Measurements from ENCODE around the gene PLA2G15.

Gene PLA2G15

GRCh38 chr16:68236137-68236825 lies 8.9 kb upstream of the PLA2G15 start:
- no peaks in the 10 kb centered on the region for H3K79me2 ChIP-seq (ENCODE audit: insufficient read depth, low read length)
- no peaks in the 10 kb centered on the region for H3K27me3 ChIP-seq (ENCODE audit: low read length)
- no peak overlapping the region for H2AFZ ChIP-seq (ENCODE audit: low read depth, low read length, severe bottlenecking)
- H3F3A ChIP-seq (ENCODE audit: insufficient read depth): peaks cover 7% of the 10 kb centered on the region; the same call in 1 of the 2 replicates
- no peak overlapping the region for H3K9ac ChIP-seq (ENCODE audit: low read length)
- no peaks in the 10 kb centered on the region for H4K20me1 ChIP-seq (ENCODE audit: low read depth, low read length)
- H3K4me2 ChIP-seq (ENCODE audit: low read depth, low read length, poor library complexity, severe bottlenecking): no peak overlapping the region
- no peak overlapping the region for H3K4me3 ChIP-seq (ENCODE audit: insufficient read depth, low read length, poor library complexity, severe bottlenecking)
- TF ChIP-seq, protein P1, sequence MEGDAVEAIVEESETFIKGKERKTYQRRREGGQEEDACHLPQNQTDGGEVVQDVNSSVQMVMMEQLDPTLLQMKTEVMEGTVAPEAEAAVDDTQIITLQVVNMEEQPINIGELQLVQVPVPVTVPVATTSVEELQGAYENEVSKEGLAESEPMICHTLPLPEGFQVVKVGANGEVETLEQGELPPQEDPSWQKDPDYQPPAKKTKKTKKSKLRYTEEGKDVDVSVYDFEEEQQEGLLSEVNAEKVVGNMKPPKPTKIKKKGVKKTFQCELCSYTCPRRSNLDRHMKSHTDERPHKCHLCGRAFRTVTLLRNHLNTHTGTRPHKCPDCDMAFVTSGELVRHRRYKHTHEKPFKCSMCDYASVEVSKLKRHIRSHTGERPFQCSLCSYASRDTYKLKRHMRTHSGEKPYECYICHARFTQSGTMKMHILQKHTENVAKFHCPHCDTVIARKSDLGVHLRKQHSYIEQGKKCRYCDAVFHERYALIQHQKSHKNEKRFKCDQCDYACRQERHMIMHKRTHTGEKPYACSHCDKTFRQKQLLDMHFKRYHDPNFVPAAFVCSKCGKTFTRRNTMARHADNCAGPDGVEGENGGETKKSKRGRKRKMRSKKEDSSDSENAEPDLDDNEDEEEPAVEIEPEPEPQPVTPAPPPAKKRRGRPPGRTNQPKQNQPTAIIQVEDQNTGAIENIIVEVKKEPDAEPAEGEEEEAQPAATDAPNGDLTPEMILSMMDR (IDR thresholded peaks at IDR 0.05; ENCODE audit: insufficient read depth, low read length, poor library complexity, severe bottlenecking): no peak
- TF ChIP-seq EZH2phosphoT487 (conservative IDR thresholded peaks at IDR 0.05; ENCODE audit: low read length): no peak
- no peaks in the 10 kb centered on the region for H3K9me3 ChIP-seq (ENCODE audit: insufficient read depth, low read length)
- no peak overlapping the region for H3K27ac ChIP-seq (ENCODE audit: low read depth, low read length)
- no peaks in the 10 kb centered on the region for H3K9me2 ChIP-seq (replicated peaks; ENCODE audit: insufficient read depth, low read length)
- H3K36me3 ChIP-seq (ENCODE audit: low read length): no peaks in the 10 kb centered on the region

DNA sequence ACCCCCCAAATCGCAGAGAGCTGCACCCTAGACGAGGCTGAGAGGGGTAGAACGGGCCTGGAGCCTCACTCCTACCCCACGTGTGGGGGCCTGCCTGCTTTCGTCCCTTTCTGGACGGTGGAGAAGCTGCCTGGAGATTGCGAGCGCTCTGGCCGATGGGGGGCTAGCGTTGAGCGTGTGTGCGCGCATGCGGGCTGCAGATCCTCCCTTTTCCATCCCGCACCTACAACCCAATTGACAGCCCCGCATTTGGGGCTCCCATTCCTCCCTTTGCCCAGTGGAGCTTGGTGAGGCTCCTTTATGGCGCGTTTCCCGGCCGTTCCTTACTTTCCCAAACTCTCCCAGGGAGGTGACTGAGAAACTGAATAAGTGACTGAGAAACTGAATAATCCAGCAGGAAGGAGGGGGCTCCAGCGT lies 8.3 kb upstream of the PLA2G15 start:
- Histone ChIP-seq H3K27ac (ENCODE audit: low read depth, low read length) (no peak overlapping the region), H3K36me3 (ENCODE audit: low read length) (no peaks in the 10 kb centered on the region), H2AFZ (ENCODE audit: low read depth, low read length, severe bottlenecking) (peak overlapping the region; percentile 88), H3K9me2 (replicated peaks; ENCODE audit: insufficient read depth, low read length) (no peaks in the 10 kb centered on the region), H4K20me1 (ENCODE audit: low read depth, low read length) (no peaks in the 10 kb centered on the region), H3K4me2 (ENCODE audit: low read depth, low read length, poor library complexity, severe bottlenecking) (peak overlapping the region; percentile 66), H3K79me2 (ENCODE audit: insufficient read depth, low read length) (no peaks in the 10 kb centered on the region), H3K27me3 (ENCODE audit: low read length) (no peaks in the 10 kb centered on the region), H3K4me3 (ENCODE audit: insufficient read depth, low read length, poor library complexity, severe bottlenecking) (peak overlapping the region; percentile 53), H3F3A (ENCODE audit: insufficient read depth) (peaks cover 7% of the 10 kb centered on the region; the same call in 1 of the 2 replicates), H3K9ac (ENCODE audit: low read length) (peak overlapping the region; percentile 51; the same call in 1 of the 2 replicates), H3K9me3 (ENCODE audit: insufficient read depth, low read length) (no peaks in the 10 kb centered on the region)
- TF ChIP-seq EZH2phosphoT487 (conservative IDR thresholded peaks at IDR 0.05; ENCODE audit: low read length): no peak
- TF ChIP-seq, protein P1 (IDR thresholded peaks at IDR 0.05; ENCODE audit: insufficient read depth, low read length, poor library complexity, severe bottlenecking): no peak

- Histone ChIP-seq H3K9me3 (ENCODE audit: insufficient read depth, low read length) (no peaks in the 10 kb centered on the region), H3K27me3 (ENCODE audit: low read length) (no peaks in the 10 kb centered on the region), H3K9ac (ENCODE audit: low read length) (peak overlapping the region; percentile 51), H3K36me3 (ENCODE audit: low read length) (no peaks in the 10 kb centered on the region), H3F3A (ENCODE audit: insufficient read depth) (peaks cover 7% of the 10 kb centered on the region; the same call in 1 of the 2 replicates), H2AFZ (ENCODE audit: low read depth, low read length, severe bottlenecking) (peak overlapping the region; percentile 88), H3K4me3 (ENCODE audit: insufficient read depth, low read length, poor library complexity, severe bottlenecking) (peak overlapping the region; percentile 53), H4K20me1 (ENCODE audit: low read depth, low read length) (no peaks in the 10 kb centered on the region), H3K9me2 (replicated peaks; ENCODE audit: insufficient read depth, low read length) (no peaks in the 10 kb centered on the region), H3K4me2 (ENCODE audit: low read depth, low read length, poor library complexity, severe bottlenecking) (peak overlapping the region; percentile 66), H3K79me2 (ENCODE audit: insufficient read depth, low read length) (no peaks in the 10 kb centered on the region), H3K27ac (ENCODE audit: low read depth, low read length) (no peak overlapping the region)
- TF ChIP-seq, protein P1 (IDR thresholded peaks at IDR 0.05; ENCODE audit: insufficient read depth, low read length, poor library complexity, severe bottlenecking): no peak
- no peak for TF ChIP-seq EZH2phosphoT487 (conservative IDR thresholded peaks at IDR 0.05; ENCODE audit: low read length)
Observed at GRCh38 chr16:68237243-68238028, 7.7 kb upstream of the PLA2G15 start.
